Prostate gland (tissue), 2 donors: ENCODE results near the gene PLSCR3.

Experiments used
- POLR2A ChIP-seq: fragments of 450-650 bp; IDR thresholded peaks from one replicate; pipeline ENCODE4 v1.6.1; 2016; ENCODE audit warnings: antibody characterized with exemption, mild to moderate bottlenecking
- POLR2AphosphoS5 ChIP-seq: sonication (generic); formaldehyde crosslinking; IDR thresholded peaks from one replicate; pipeline ENCODE4 v1.6.1; 2017; ENCODE audit warnings: antibody characterized with exemption
- TF ChIP-seq, protein P1 (sequence below), 4 experiments: fragments of 200-600 bp in 2 of 4; fragments of 450-650 bp in 2 of 4; sonication (generic) in 2 of 4; IDR thresholded peaks; 1 replicate in 3 of 4; 2 replicates in 1 of 4; pipeline ENCODE4 v1.5.1; 2016 to 2019; ENCODE audit warnings: antibody characterized with exemption in 4 of 4, mild to moderate bottlenecking in 2 of 4, moderate library complexity in 2 of 4

DNA sequence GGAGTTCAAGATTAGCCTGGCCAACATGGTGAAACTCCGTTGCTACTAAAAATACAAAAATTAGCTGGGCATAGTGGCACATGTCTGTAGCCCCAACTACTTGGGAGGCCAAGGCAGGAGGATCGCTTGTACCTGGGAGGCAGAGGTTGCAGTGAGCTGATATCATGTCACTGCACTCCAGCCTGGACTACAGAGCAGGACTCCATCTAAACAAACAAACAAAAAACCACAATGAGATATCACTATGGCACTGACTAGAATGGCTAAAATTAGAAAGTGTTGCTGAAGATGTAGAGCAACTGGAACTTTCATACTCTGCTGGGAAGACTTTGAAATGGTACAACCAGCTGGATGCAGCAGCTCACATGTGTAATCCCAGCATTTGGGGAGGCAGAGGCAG, 20.0 kb downstream of the PLSCR3 start:
- TF ChIP-seq, protein P1, sequence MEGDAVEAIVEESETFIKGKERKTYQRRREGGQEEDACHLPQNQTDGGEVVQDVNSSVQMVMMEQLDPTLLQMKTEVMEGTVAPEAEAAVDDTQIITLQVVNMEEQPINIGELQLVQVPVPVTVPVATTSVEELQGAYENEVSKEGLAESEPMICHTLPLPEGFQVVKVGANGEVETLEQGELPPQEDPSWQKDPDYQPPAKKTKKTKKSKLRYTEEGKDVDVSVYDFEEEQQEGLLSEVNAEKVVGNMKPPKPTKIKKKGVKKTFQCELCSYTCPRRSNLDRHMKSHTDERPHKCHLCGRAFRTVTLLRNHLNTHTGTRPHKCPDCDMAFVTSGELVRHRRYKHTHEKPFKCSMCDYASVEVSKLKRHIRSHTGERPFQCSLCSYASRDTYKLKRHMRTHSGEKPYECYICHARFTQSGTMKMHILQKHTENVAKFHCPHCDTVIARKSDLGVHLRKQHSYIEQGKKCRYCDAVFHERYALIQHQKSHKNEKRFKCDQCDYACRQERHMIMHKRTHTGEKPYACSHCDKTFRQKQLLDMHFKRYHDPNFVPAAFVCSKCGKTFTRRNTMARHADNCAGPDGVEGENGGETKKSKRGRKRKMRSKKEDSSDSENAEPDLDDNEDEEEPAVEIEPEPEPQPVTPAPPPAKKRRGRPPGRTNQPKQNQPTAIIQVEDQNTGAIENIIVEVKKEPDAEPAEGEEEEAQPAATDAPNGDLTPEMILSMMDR (IDR thresholded peaks at IDR 0.05), result no peak
- TF ChIP-seq POLR2AphosphoS5 (no peak), POLR2A (no peak)
